ENCODE results near the gene CLEC4F.

CLEC4F gene

GRCh38 chr2:70797506-70797905 is 22.9 kb downstream of the CLEC4F start:
- no peak for TF ChIP-seq CTCF (conservative IDR thresholded peaks at IDR 0.05; ENCODE audit: low read length)
- DNase-seq (ENCODE audit: low read depth) = no peak
- H3K4me3 ChIP-seq (ENCODE audit: low read length) = no peak overlapping the region

DNA sequence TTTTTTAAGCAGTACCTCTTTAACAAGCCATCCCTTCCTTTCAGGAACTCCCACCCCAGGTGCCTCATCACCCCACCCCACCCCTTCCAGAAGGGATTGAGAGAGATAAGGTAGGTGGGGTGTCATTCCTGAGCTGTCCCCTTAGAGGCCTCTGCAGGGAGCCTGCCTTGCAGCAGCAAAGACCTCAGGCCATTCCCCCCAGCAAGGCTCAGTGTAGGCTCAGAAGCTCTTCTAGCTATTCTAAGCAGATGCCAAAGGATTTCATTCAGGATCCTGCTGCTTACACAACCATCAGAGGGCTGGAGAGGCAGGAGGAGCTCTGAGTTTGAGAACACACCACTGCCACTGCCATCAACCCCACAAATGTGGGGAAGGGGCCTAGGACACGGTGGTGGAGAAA is 24.1 kb downstream of the CLEC4F start:
- no peak for TF ChIP-seq CTCF (conservative IDR thresholded peaks at IDR 0.05; ENCODE audit: low read length)
- no peak overlapping the region for H3K4me3 ChIP-seq (ENCODE audit: low read length)
- DNase-seq (ENCODE audit: low read depth) = no peak

- no peak overlapping the region for H3K4me3 ChIP-seq (ENCODE audit: low read length)
- DNase-seq (ENCODE audit: low read depth) = no peak
- no peak for TF ChIP-seq CTCF (conservative IDR thresholded peaks at IDR 0.05; ENCODE audit: low read length)
These were observed 25.0 kb downstream of the CLEC4F start for GRCh38 chr2:70795164-70795995.

GRCh38 chr2:70793450-70793849 is 26.9 kb downstream of the CLEC4F start:
- no peak for TF ChIP-seq CTCF (conservative IDR thresholded peaks at IDR 0.05; ENCODE audit: low read length)
- no peak for DNase-seq (ENCODE audit: low read depth)

GRCh38 chr2:70790136-70790828 is 30.1 kb downstream of the CLEC4F start, which contains the start of gene FIGLA:
Gene FIGLA, minus strand, starts transcription at chr2:70790643. Its CDS starts 5 bp downstream, at chr2:70790638.
- no peak for TF ChIP-seq CTCF (conservative IDR thresholded peaks at IDR 0.05; ENCODE audit: low read length)
- DNase-seq (ENCODE audit: low read depth) = no peak
- peak within 1 kb of the TSS; percentile 27 for H3K4me3 ChIP-seq (ENCODE audit: low read length)

More at GRCh38 chr2:70793450-70793849, 26.9 kb downstream of the CLEC4F start:
- no peak overlapping the region for H3K4me3 ChIP-seq (ENCODE audit: low read length)

GRCh38 chr2:70789304-70790135 is 30.9 kb downstream of the CLEC4F start:
- DNase-seq (ENCODE audit: low read depth) = peak; percentile 45
- peak overlapping the region; percentile 27 for H3K4me3 ChIP-seq (ENCODE audit: low read length)
- peak; percentile 73 for TF ChIP-seq CTCF (conservative IDR thresholded peaks at IDR 0.05; ENCODE audit: low read length)
